Measurements from ENCODE around the gene HPCAL4.

DNA sequence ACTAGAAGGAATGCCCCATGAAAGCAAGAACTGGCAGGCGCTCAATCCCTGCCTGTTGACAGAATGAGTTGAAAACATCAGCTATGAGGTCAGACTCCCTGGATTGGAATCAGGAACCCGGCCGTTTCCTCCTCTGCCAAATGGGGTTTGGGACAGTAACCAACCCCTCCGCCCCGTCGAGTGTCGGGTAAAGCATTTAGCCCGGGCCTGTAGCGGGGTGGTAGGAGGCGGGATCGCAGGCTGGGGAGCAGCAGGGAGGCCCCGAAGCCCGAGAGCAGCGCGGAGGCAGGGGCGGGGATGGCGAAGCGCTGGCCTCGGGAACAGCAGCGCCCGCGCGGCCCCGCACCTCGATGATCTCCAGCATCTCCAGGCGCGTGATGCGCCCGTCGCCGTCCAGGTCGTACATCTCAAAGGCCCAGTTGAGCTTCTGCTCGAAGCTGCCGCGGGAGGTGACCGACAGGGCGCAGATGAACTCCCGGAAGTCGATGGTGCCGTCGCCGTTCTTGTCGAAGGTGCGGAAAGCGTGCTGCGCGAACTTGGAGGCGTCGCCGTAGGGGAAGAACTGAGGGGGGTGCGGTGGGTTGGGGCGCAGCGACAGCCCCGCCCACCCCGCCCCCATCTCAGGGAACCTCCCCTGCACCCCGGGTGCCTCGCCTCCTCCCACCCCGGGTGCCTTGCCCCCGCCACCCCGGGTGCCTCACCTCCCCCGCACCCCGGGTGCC lies 7.5 kb downstream of the HPCAL4 start:
- TF ChIP-seq, protein P1, sequence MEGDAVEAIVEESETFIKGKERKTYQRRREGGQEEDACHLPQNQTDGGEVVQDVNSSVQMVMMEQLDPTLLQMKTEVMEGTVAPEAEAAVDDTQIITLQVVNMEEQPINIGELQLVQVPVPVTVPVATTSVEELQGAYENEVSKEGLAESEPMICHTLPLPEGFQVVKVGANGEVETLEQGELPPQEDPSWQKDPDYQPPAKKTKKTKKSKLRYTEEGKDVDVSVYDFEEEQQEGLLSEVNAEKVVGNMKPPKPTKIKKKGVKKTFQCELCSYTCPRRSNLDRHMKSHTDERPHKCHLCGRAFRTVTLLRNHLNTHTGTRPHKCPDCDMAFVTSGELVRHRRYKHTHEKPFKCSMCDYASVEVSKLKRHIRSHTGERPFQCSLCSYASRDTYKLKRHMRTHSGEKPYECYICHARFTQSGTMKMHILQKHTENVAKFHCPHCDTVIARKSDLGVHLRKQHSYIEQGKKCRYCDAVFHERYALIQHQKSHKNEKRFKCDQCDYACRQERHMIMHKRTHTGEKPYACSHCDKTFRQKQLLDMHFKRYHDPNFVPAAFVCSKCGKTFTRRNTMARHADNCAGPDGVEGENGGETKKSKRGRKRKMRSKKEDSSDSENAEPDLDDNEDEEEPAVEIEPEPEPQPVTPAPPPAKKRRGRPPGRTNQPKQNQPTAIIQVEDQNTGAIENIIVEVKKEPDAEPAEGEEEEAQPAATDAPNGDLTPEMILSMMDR (IDR thresholded peaks at IDR 0.05): no peak
- no peak for TF ChIP-seq POLR2A (IDR thresholded peaks at IDR 0.05)

Data from thyroid gland (tissue), 4 donors.